Trophoblast cell (in vitro differentiated cells and primary cell): ENCODE data around the gene RAD51C.

ENCODE experiments used
- DNase-seq, 2 donors: peaks; one replicate each; pipeline ENCODE4 v3.0.0-alpha.2; 2016
- H2AFZ ChIP-seq: 2 replicates; pipeline ENCODE4 v1.6.1; 2013; ENCODE audit warnings: low read length, moderate library complexity, mild to moderate bottlenecking; ENCODE audit not compliant: insufficient read depth, poor library complexity
- H2AK5ac ChIP-seq: 2 replicates; pipeline ENCODE4 v1.6.1; 2013; ENCODE audit warnings: mild to moderate bottlenecking, low read length
- H2BK120ac ChIP-seq: 2 replicates; pipeline ENCODE4 v1.6.1; 2013; ENCODE audit warnings: low read length, mild to moderate bottlenecking, moderate library complexity; ENCODE audit not compliant: insufficient read depth, poor library complexity
- H2BK12ac ChIP-seq: 2 replicates; pipeline ENCODE4 v1.6.1; 2013; ENCODE audit warnings: mild to moderate bottlenecking, low read length, moderate library complexity
- H2BK5ac ChIP-seq: 2 replicates; pipeline ENCODE4 v1.6.1; 2013; ENCODE audit warnings: low read length, low read depth, moderate library complexity, mild to moderate bottlenecking; ENCODE audit not compliant: poor library complexity
- H3K14ac ChIP-seq: 2 replicates; pipeline ENCODE4 v1.6.1; 2013; ENCODE audit warnings: mild to moderate bottlenecking, low read length
- H3K18ac ChIP-seq: 2 replicates; pipeline ENCODE4 v1.6.1; 2013; ENCODE audit warnings: mild to moderate bottlenecking, low read length
- H3K23ac ChIP-seq: 2 replicates; pipeline ENCODE4 v1.6.1; 2013; ENCODE audit warnings: low read length
- H3K27ac ChIP-seq: 2 replicates; pipeline ENCODE4 v1.5.1; 2013; ENCODE audit warnings: low read depth, mild to moderate bottlenecking, inconsistent platforms, low read length, moderate library complexity
- H3K27me3 ChIP-seq: 2 replicates; pipeline ENCODE4 v1.6.1; 2013; ENCODE audit warnings: inconsistent platforms, mild to moderate bottlenecking, low read length, moderate library complexity; ENCODE audit not compliant: insufficient read depth
- H3K36me3 ChIP-seq, 2 experiments: 1 replicate in 1 of 2; 2 replicates in 1 of 2; pipeline ENCODE4 v1.6.1; 2013; ENCODE audit warnings: low read length in 2 of 2, mild to moderate bottlenecking in 2 of 2, moderate library complexity in 1 of 2; ENCODE audit not compliant: insufficient read depth in 2 of 2, control insufficient read depth in 1 of 2
- H3K4ac ChIP-seq: 2 replicates; pipeline ENCODE4 v1.6.1; 2013; ENCODE audit warnings: low read depth, mild to moderate bottlenecking, low read length, moderate library complexity
- H3K4me1 ChIP-seq, 2 experiments: 1 replicate in 1 of 2; 2 replicates in 1 of 2; pipeline ENCODE4 v1.6.1; 2013; ENCODE audit warnings: low read length in 2 of 2, mild to moderate bottlenecking in 2 of 2, moderate library complexity in 1 of 2; ENCODE audit not compliant: insufficient read depth in 2 of 2, control insufficient read depth in 1 of 2
- H3K4me2 ChIP-seq: 2 replicates; pipeline ENCODE4 v1.6.1; 2013; ENCODE audit warnings: inconsistent platforms, mild to moderate bottlenecking, low read length, moderate library complexity
- H3K4me3 ChIP-seq: 2 replicates; pipeline ENCODE4 v1.5.1; 2013; ENCODE audit warnings: mild to moderate bottlenecking, low read depth, low read length, inconsistent platforms
- H3K79me1 ChIP-seq: one replicate; pipeline ENCODE4 v1.6.1; 2013; ENCODE audit warnings: low read length
- H3K79me2 ChIP-seq: 2 replicates; pipeline ENCODE4 v1.6.1; 2013; ENCODE audit warnings: low read length, mild to moderate bottlenecking; ENCODE audit not compliant: control insufficient read depth, insufficient read depth, poor library complexity
- H3K9ac ChIP-seq: 2 replicates; pipeline ENCODE4 v1.6.1; 2013; ENCODE audit warnings: mild to moderate bottlenecking, low read length
- H3K9me3 ChIP-seq: 2 replicates; pipeline ENCODE4 v1.6.1; 2013; ENCODE audit warnings: low read depth, mild to moderate bottlenecking, control low read depth, inconsistent platforms, low read length; ENCODE audit not compliant: insufficient read depth
- H4K12ac ChIP-seq: 2 replicates; pipeline ENCODE4 v1.6.1; 2013; ENCODE audit warnings: low read depth, mild to moderate bottlenecking, low read length, moderate library complexity
- H4K8ac ChIP-seq: 2 replicates; pipeline ENCODE4 v1.6.1; 2013; ENCODE audit warnings: low read depth, mild to moderate bottlenecking, low read length, moderate library complexity
- H4K91ac ChIP-seq: one replicate; pipeline ENCODE4 v1.6.1; 2013; ENCODE audit warnings: low read depth, mild to moderate bottlenecking, low read length, moderate library complexity
- WGBS: extraction: QIAGEN DNeasy Blood & Tissue Kit; methylation state at CpG from one replicate; pipeline ENCODE4 v1.1.7; 2013; ENCODE audit warnings: missing lambda C conversion rate; ENCODE audit not compliant: insufficient read length, insufficient coverage; ENCODE audit errors: extremely low coverage; 5-methylcytosine and 5-hydroxymethylcytosine counted together

The RAD51C gene

DNA sequence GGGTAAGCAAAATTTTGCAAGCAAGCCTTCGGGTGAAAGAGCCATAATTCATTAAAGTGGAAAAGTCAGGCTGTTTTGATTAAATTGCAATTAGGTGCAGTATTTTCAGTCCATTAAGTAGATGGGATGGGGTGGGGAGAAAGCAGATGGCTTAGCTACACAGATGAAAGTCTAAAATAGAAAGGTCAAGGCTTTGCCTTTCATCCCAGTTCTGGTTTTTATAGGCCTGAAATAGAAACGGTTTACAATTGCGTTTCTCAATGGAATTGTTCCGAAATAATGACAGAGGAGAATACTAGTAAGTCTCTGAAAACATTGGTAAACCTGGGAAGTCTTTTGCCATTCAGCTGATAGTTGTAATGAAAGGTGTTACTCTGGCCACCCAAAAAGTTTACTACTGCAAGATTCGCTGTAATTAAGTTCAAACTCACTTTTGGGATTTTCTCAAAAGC is 64.8 kb downstream of the RAD51C start:
- Histone ChIP-seq H2AK5ac (no peak overlapping the region), H3K36me3 (no peaks in the 10 kb centered on the region), H3K4me1 (peaks cover 0 to 8% of the 10 kb centered on the region in 2 experiments), H2AFZ (no peak overlapping the region), H4K91ac (no peak overlapping the region), H3K18ac (no peak overlapping the region), H3K27ac (no peak overlapping the region), H3K79me2 (no peaks in the 10 kb centered on the region), H3K4me2 (no peak overlapping the region), H2BK120ac (no peak overlapping the region), H3K27me3 (peaks cover 17% of the 10 kb centered on the region), H2BK12ac (no peak overlapping the region), H3K9me3 (no peaks in the 10 kb centered on the region), H3K9ac (no peak overlapping the region), H2BK5ac (no peak overlapping the region), H4K8ac (no peak overlapping the region), H3K4ac (no peak overlapping the region), H4K12ac (no peak overlapping the region), H3K23ac (no peak overlapping the region), H3K14ac (no peak overlapping the region), H3K4me3 (no peak overlapping the region), H3K79me1 (no peaks in the 10 kb centered on the region)
- DNase-seq: no peak
- no CpG with 5 or more reads among the region's 5 CpGs for WGBS

DNA sequence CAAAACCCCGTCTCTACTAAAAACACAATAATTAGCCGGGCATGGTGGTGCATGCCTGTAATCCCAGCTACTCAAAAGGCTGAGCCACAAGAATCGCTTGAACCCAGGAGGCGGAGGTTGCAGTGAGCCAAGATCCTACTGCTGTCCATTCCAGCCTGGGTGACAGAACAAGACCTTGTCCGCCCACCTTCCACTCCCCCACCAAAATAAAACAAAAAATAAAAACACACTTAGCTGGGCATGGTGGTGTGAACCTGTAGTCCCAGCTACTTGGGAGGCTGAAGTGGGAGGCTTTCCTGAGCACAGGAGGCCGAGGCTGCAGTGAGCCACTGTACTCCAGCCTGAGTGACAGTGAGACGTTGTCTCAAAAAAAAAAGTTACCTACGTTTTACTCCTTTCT is 66.5 kb downstream of the RAD51C start:
- H3K36me3 ChIP-seq: no peaks in the 10 kb centered on the region
- DNase-seq: no peak
- H3K79me1 ChIP-seq: no peaks in the 10 kb centered on the region
- H4K91ac ChIP-seq: no peak overlapping the region
- H2BK12ac ChIP-seq: no peak overlapping the region
- no peak overlapping the region for H3K4me3 ChIP-seq
- H4K12ac ChIP-seq: no peak overlapping the region
- H3K79me2 ChIP-seq: no peaks in the 10 kb centered on the region
- H2AK5ac ChIP-seq: no peak overlapping the region
- H2AFZ ChIP-seq: no peak overlapping the region
- no peak overlapping the region for H3K9ac ChIP-seq
- H2BK120ac ChIP-seq: no peak overlapping the region
- H3K4me1 ChIP-seq: peaks cover 0 to 8% of the 10 kb centered on the region in 2 experiments
- no peak overlapping the region for H3K4ac ChIP-seq
- peaks cover 17% of the 10 kb centered on the region for H3K27me3 ChIP-seq
- no peaks in the 10 kb centered on the region for H3K9me3 ChIP-seq
- H2BK5ac ChIP-seq: no peak overlapping the region
- H3K4me2 ChIP-seq: no peak overlapping the region
- no peak overlapping the region for H3K14ac ChIP-seq
- no CpG with 5 or more reads among the region's 8 CpGs for WGBS
- H3K23ac ChIP-seq: no peak overlapping the region
- H4K8ac ChIP-seq: no peak overlapping the region
- H3K27ac ChIP-seq: no peak overlapping the region
- no peak overlapping the region for H3K18ac ChIP-seq

DNA sequence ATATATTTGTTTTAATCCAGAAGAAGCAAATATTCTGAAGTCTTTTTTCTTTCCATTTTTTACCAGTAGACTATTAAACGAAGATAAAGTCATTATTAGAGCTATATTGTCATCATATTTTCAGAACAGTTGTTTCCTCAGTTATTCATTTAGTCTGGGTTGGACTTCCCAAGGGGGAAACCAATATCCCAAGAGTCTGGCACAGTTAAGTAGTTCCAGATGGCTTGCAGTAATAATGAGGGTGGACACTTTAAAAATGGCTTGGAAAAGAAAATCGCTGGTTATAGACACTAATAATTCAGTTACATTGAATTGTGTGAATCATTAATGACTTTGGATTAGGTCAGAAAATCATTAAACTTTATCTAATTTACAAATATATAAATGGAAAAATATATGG is 67.1 kb downstream of the RAD51C start:
- Histone ChIP-seq H3K4me1 (peaks cover 0 to 8% of the 10 kb centered on the region in 2 experiments), H3K79me1 (no peaks in the 10 kb centered on the region), H3K27me3 (peaks cover 17% of the 10 kb centered on the region), H3K9ac (no peak overlapping the region), H3K4me3 (no peak overlapping the region), H3K79me2 (no peaks in the 10 kb centered on the region), H3K14ac (no peak overlapping the region), H3K4ac (no peak overlapping the region), H4K8ac (no peak overlapping the region), H2AFZ (no peak overlapping the region), H3K27ac (no peak overlapping the region), H2BK5ac (no peak overlapping the region), H3K9me3 (no peaks in the 10 kb centered on the region), H3K36me3 (no peaks in the 10 kb centered on the region), H4K91ac (no peak overlapping the region), H2BK12ac (no peak overlapping the region), H2BK120ac (no peak overlapping the region), H3K23ac (no peak overlapping the region), H2AK5ac (no peak overlapping the region), H3K18ac (no peak overlapping the region), H4K12ac (no peak overlapping the region), H3K4me2 (no peak overlapping the region)
- no peak for DNase-seq
- no CpG with 5 or more reads among the region's 2 CpGs for WGBS

DNA sequence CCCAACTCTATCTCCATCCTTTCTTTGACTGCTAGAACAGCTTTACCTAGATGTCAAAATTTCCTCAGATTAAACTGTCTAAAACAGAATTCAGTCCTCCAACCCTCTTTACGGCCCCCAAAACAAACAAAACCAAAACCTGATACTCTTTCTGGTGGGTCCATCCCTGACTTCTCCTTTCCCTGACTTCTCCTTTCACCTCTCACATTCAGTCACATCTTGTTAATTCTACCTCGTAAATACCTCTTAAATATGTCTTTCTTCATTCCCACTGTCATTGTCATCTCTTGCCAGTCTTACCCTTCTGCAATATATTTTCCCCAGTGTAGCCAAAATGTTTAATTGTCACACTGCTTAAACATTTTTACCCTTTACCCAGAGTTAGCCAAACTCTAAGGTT is 67.8 kb downstream of the RAD51C start:
- no peak overlapping the region for H3K9ac ChIP-seq
- H2AK5ac ChIP-seq: no peak overlapping the region
- no peak overlapping the region for H4K12ac ChIP-seq
- no peaks in the 10 kb centered on the region for H3K79me1 ChIP-seq
- H3K23ac ChIP-seq: no peak overlapping the region
- H2BK120ac ChIP-seq: no peak overlapping the region
- H3K36me3 ChIP-seq: no peaks in the 10 kb centered on the region
- no peak overlapping the region for H3K14ac ChIP-seq
- H3K9me3 ChIP-seq: no peaks in the 10 kb centered on the region
- H3K4ac ChIP-seq: no peak overlapping the region
- H3K27me3 ChIP-seq: peaks cover 17% of the 10 kb centered on the region
- H3K4me1 ChIP-seq: peaks cover 0 to 8% of the 10 kb centered on the region in 2 experiments
- no peak overlapping the region for H3K18ac ChIP-seq
- H3K4me2 ChIP-seq: no peak overlapping the region
- H2AFZ ChIP-seq: no peak overlapping the region
- H3K4me3 ChIP-seq: no peak overlapping the region
- no peak overlapping the region for H2BK5ac ChIP-seq
- H2BK12ac ChIP-seq: no peak overlapping the region
- DNase-seq: no peak
- H4K8ac ChIP-seq: no peak overlapping the region
- H4K91ac ChIP-seq: no peak overlapping the region
- no peaks in the 10 kb centered on the region for H3K79me2 ChIP-seq
- no peak overlapping the region for H3K27ac ChIP-seq
- WGBS: 100% methylated on average over 1 of the region's 2 CpGs
